Measurements from ENCODE around the gene HSBP1L1. TPM values are rescaled to one million over a fixed set of nuclear protein-coding genes. Genes with fewer than 3 reads are reported as not detected.

Gene HSBP1L1
- total and polyA plus RNA-seq, 2 of the 8 experiments (the other 6 are each of a cell fraction or from before 2014, with no cell fraction given) = 1.0 to 1.3 TPM

- Histone ChIP-seq H3K9ac (replicated peaks in 1 of 4; ENCODE audit: extremely low read depth in 1 of 4, low read depth in 3 of 4, low read length in 3 of 4) (no peak overlapping the region), H4K5ac (ENCODE audit: insufficient read length, low read depth, low read length) (no peak overlapping the region), H3K18ac (ENCODE audit: extremely low read depth, low read length) (no peak overlapping the region), H2BK120ac (replicated peaks; ENCODE audit: low read depth, low read length) (no peak overlapping the region), H3K4me1 (replicated peaks in 1 of 4; ENCODE audit: control insufficient read depth in 3 of 4, insufficient read depth in 4 of 4, low read length in 3 of 4) (peaks cover 2 to 25% (median 22%) of the 10 kb centered on the region in 4 experiments; a peak in 6 of 7 replicates), H2AFZ (ENCODE audit: low read length) (no peak overlapping the region), H3K56ac (replicated peaks; ENCODE audit: insufficient read length, low read depth, low read length) (no peak overlapping the region), H2AK5ac (ENCODE audit: low read depth, low read length) (no peak overlapping the region), H2BK20ac (ENCODE audit: low read length) (no peak overlapping the region), H3K4me3 (ENCODE audit: extremely low read depth in 1 of 4, insufficient read depth in 2 of 4, low read depth in 3 of 4, low read length in 4 of 4) (no peak overlapping the region), H3K14ac (ENCODE audit: insufficient read length) (no peak overlapping the region), H3K36me3 (ENCODE audit: control insufficient read depth in 2 of 4, insufficient read depth in 4 of 4, low read length in 3 of 4) (no peaks in the 10 kb centered on the region), H3K79me1 (ENCODE audit: low read depth, low read length) (no peaks in the 10 kb centered on the region), H4K8ac (ENCODE audit: extremely low read depth, insufficient read depth, low read length) (0 out of 2 replicates have a peak overlapping the region, but pooled peaks have one; percentile 3), H3K4me2 (ENCODE audit: insufficient read depth in 1 of 2, low read depth in 2 of 2, low read length in 2 of 2) (peak overlapping the region in 1 of 2 experiments; percentile 47; a peak in 1 of 4 replicates), H3K23me2 (ENCODE audit: low read depth, low read length) (peaks cover 2% of the 10 kb centered on the region; the same call in 1 of the 2 replicates), H3K9me3 (ENCODE audit: insufficient read depth in 2 of 2, low read depth in 1 of 2, low read length in 1 of 2) (no peaks in the 10 kb centered on the region), H4K91ac (replicated peaks; ENCODE audit: insufficient read length, low read length) (no peak overlapping the region), H3K79me2 (ENCODE audit: control insufficient read depth in 1 of 2, insufficient read depth in 2 of 2, low read length in 2 of 2) (no peaks in the 10 kb centered on the region), H3K27me3 (replicated peaks in 1 of 4; ENCODE audit: control insufficient read depth in 3 of 4, extremely low read depth in 1 of 4, insufficient read depth in 3 of 4, low read length in 3 of 4) (peaks cover 3 to 55% (median 48%) of the 10 kb centered on the region in 4 experiments), H3K23ac (ENCODE audit: insufficient read length) (no peak overlapping the region), H4K20me1 (replicated peaks in 1 of 2; ENCODE audit: control insufficient read depth in 1 of 2, insufficient read depth in 2 of 2, low read length in 2 of 2) (peaks cover 2 to 10% of the 10 kb centered on the region in 2 experiments), H2BK15ac (ENCODE audit: low read length) (no peak overlapping the region), H3K27ac (ENCODE audit: low read depth, low read length) (no peak overlapping the region), H2BK5ac (ENCODE audit: low read depth, low read length) (no peak overlapping the region), H3K4ac (replicated peaks; ENCODE audit: insufficient read length, low read depth, low read length) (no peak overlapping the region), H2BK12ac (ENCODE audit: low read depth, low read length) (no peak overlapping the region)
- ChIA-PET CTCF (ENCODE audit: partially characterized antibody) (interaction anchor here (0.7 to 3.0 kb wide), 11 partner anchors 9 to 243 kb away, joined by 3 to 17 read pairs (median 3); partner anchors contain the start of gene SLC66A2), POLR2A (ENCODE audit: partially characterized antibody) (interaction anchor here (0.6 to 1.6 kb wide), 3 partner anchors 10 to 22 kb away, joined by 3 to 5 read pairs (median 3); no protein-coding TSS in a partner anchor)
- WGBS, 2 experiments (ENCODE audit: extremely low coverage in 1 of 2, insufficient coverage in 1 of 2, insufficient read length in 1 of 2, insufficient replicate concordance in 2 of 2, low coverage in 1 of 2, low lambda C conversion rate in 2 of 2, missing lambda C conversion rate in 1 of 2) = 88% methylated on average over 16 of the region's 16 CpGs; no CpG with 5 or more reads in 1 of the 2 experiments
- DNase-seq (ENCODE audit: low read depth in 1 of 2, low spot score in 2 of 2) (no peak), FAIRE-seq (no peak)
- TF ChIP-seq SP4 (IDR thresholded peaks at IDR 0.05; ENCODE audit: low read length) (no peak), GTF2F1 (IDR thresholded peaks at IDR 0.05; ENCODE audit: borderline replicate concordance, low read depth, low read length) (no peak), TCF12 (IDR thresholded peaks at IDR 0.05; ENCODE audit: low read depth, low read length) (no peak), RNF2 (IDR thresholded peaks at IDR 0.05; ENCODE audit: borderline replicate concordance, low read depth, low read length, missing control alignments, poor library complexity, severe bottlenecking) (no peak), JUND (IDR thresholded peaks at IDR 0.05; ENCODE audit: low read length) (no peak)
These were observed 3.4 kb upstream of the HSBP1L1 start for GRCh38 chr18:79960921-79961526.
